Thyroid gland (tissue), 4 donors: Measurements from ENCODE around the gene RAD9B.

ENCODE experiments used
- POLR2A ChIP-seq, 2 donors: fragments of 450-650 bp; IDR thresholded peaks; one replicate each; pipeline ENCODE4 v1.6.1; 2017; ENCODE audit warnings: antibody characterized with exemption in 2 of 2, mild to moderate bottlenecking in 2 of 2, moderate library complexity in 1 of 2
- TF ChIP-seq, protein P1 (sequence below), 6 experiments: fragments of 200-600 bp in 3 of 6; fragments of 450-650 bp in 3 of 6; sonication (generic) in 3 of 6; IDR thresholded peaks; one replicate each; pipeline ENCODE4 v1.5.1; 2016 to 2019; ENCODE audit warnings: antibody characterized with exemption in 6 of 6, mild to moderate bottlenecking in 2 of 6, inconsistent platforms in 1 of 6, moderate library complexity in 1 of 6

GRCh38 chr12:110475426-110475825 lies 26.7 kb upstream of the RAD9B start:
- TF ChIP-seq, protein P1, sequence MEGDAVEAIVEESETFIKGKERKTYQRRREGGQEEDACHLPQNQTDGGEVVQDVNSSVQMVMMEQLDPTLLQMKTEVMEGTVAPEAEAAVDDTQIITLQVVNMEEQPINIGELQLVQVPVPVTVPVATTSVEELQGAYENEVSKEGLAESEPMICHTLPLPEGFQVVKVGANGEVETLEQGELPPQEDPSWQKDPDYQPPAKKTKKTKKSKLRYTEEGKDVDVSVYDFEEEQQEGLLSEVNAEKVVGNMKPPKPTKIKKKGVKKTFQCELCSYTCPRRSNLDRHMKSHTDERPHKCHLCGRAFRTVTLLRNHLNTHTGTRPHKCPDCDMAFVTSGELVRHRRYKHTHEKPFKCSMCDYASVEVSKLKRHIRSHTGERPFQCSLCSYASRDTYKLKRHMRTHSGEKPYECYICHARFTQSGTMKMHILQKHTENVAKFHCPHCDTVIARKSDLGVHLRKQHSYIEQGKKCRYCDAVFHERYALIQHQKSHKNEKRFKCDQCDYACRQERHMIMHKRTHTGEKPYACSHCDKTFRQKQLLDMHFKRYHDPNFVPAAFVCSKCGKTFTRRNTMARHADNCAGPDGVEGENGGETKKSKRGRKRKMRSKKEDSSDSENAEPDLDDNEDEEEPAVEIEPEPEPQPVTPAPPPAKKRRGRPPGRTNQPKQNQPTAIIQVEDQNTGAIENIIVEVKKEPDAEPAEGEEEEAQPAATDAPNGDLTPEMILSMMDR (IDR thresholded peaks at IDR 0.05), result no peak
- no peak for TF ChIP-seq POLR2A (IDR thresholded peaks at IDR 0.05)
